Colonic mucosa (tissue), 4 donors: Measurements from ENCODE around the gene MAGI2. TPM values are rescaled to one million over a fixed set of nuclear protein-coding genes. Genes with fewer than 3 reads are reported as not detected.

Experiments
- DNase-seq: peaks from one replicate; pipeline ENCODE4 v3.0.0-alpha.2; 2020
- H3K27ac ChIP-seq: fragments of 200-600 bp; one replicate; pipeline ENCODE4 v1.8.0; 2021
- H3K27me3 ChIP-seq: fragments of 200-600 bp; one replicate; pipeline ENCODE4 v1.8.0; 2021
- H3K36me3 ChIP-seq: fragments of 200-600 bp; one replicate; pipeline ENCODE4 v1.8.0; 2021
- H3K4me1 ChIP-seq: fragments of 200-600 bp; one replicate; pipeline ENCODE4 v1.8.0; 2021; ENCODE audit warnings: mild to moderate bottlenecking
- H3K4me3 ChIP-seq: fragments of 200-600 bp; one replicate; pipeline ENCODE4 v1.8.0; 2021
- H3K9ac ChIP-seq, 2 donors: one replicate each; pipeline ENCODE4 v1.7.0; 2013; ENCODE audit warnings: control low read depth in 2 of 2, low read depth in 2 of 2, low read length in 2 of 2
- H3K9me3 ChIP-seq: fragments of 200-600 bp; one replicate; pipeline ENCODE4 v1.8.0; 2021
- intact Hi-C: fragments of 100-400 bp; cut with DNase I; formaldehyde crosslinking; loops from one replicate; pipeline ENCODE4 v1.14.1; 2022
- total RNA-seq, 2 donors: library from RNA; stranded (reverse); fragmentation: NEBNext Ultra II Directional in 1 of 2; extraction: Animal tissue kit (Norgen Biotek cat#: 25700) in 1 of 2; gene quantifications; one replicate each; pipeline ENCODE4 v1.2.1, GENCODE V29; 2021
- TF ChIP-seq, protein P1 (sequence below): fragments of 200-600 bp; IDR thresholded peaks from one replicate; pipeline ENCODE4 v1.8.0; 2022; ENCODE audit warnings: antibody characterized with exemption, mild to moderate bottlenecking
- donor health status: healthy.
- donor health status: DM: no; HTN: no; CAD: no.
- donor health status: DM: no; HTN: no; CAD: no.

MAGI2 gene
- total RNA-seq, 2 donors from 2014 or later = 1.1 to 2.4 TPM

DNA sequence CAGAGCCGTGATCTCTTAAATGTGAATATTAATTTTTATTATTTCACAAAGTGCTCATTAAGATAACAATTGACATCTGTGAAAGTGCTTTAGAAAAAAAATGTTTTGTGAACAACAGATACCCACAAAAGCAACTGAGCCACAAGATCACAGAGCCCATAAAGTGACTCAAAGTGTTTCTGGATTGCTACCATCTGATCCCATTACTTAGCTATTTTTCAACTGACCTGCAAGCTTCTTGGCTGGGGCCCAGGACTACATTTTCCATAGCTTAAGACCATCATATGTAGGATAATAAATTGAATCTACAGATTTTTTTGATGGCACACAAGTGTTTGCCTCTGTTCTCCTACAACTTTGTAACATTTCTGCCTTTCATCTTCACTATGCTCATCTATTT is 980.4 kb downstream of the MAGI2 start:
- Histone ChIP-seq H3K27me3 (no peaks in the 10 kb centered on the region), H3K36me3 (no peaks in the 10 kb centered on the region), H3K27ac (no peak overlapping the region), H3K9me3 (no peaks in the 10 kb centered on the region), H3K4me3 (no peak overlapping the region), H3K4me1 (no peaks in the 10 kb centered on the region), H3K9ac (no peak overlapping the region)
- DNase-seq = no peak
- TF ChIP-seq, protein P1, sequence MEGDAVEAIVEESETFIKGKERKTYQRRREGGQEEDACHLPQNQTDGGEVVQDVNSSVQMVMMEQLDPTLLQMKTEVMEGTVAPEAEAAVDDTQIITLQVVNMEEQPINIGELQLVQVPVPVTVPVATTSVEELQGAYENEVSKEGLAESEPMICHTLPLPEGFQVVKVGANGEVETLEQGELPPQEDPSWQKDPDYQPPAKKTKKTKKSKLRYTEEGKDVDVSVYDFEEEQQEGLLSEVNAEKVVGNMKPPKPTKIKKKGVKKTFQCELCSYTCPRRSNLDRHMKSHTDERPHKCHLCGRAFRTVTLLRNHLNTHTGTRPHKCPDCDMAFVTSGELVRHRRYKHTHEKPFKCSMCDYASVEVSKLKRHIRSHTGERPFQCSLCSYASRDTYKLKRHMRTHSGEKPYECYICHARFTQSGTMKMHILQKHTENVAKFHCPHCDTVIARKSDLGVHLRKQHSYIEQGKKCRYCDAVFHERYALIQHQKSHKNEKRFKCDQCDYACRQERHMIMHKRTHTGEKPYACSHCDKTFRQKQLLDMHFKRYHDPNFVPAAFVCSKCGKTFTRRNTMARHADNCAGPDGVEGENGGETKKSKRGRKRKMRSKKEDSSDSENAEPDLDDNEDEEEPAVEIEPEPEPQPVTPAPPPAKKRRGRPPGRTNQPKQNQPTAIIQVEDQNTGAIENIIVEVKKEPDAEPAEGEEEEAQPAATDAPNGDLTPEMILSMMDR = no peak
- intact Hi-C loops = no loop called here

DNA sequence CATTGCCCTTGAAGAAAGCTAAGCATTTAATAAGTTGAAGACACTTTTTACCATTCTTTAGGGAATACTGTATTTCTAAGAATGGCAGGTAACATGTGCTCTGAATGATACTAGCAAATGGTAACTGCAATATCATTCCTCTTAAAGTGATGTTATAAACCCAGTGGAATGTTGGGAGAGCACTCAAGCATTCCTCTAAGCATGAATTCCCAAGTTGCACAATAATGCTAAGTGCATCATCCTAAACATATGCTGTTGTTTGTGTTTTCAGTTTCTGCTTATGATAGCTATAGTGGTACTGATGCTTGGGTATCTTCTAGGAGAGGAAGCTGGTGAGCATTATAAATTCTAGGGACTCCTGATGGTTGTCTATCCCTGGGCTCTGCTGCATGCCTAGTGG is 980.9 kb downstream of the MAGI2 start:
- Histone ChIP-seq H3K27ac (no peak overlapping the region), H3K27me3 (no peaks in the 10 kb centered on the region), H3K4me3 (no peak overlapping the region), H3K9me3 (no peaks in the 10 kb centered on the region), H3K4me1 (no peaks in the 10 kb centered on the region), H3K9ac (no peak overlapping the region), H3K36me3 (no peaks in the 10 kb centered on the region)
- intact Hi-C loops = no loop called here
- TF ChIP-seq, protein P1 = no peak
- DNase-seq = no peak

DNA sequence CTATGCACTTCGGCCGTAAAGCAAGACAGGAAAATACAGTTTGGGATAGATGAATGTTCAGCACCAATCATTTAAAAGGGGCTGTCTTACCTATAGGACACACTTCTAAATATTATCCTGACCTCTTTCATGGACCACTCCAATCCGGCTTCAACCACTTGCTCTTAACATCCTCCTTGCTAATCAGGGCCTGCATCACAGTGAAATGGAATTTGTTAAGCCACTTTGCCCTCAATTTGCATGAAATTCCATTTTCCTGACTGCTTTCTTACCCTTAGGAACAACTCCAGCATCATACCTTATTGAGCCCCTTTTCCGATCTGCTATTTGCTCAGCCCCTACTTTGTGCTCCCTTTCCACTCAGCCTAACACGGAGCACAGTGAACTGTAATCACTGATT is 987.6 kb downstream of the MAGI2 start:
- Histone ChIP-seq H3K27ac (no peak overlapping the region), H3K9ac (no peak overlapping the region), H3K9me3 (no peaks in the 10 kb centered on the region), H3K4me1 (no peaks in the 10 kb centered on the region), H3K4me3 (no peak overlapping the region), H3K27me3 (no peaks in the 10 kb centered on the region), H3K36me3 (no peaks in the 10 kb centered on the region)
- TF ChIP-seq, protein P1 = no peak
- intact Hi-C loops = no loop called here
- DNase-seq = no peak

DNA sequence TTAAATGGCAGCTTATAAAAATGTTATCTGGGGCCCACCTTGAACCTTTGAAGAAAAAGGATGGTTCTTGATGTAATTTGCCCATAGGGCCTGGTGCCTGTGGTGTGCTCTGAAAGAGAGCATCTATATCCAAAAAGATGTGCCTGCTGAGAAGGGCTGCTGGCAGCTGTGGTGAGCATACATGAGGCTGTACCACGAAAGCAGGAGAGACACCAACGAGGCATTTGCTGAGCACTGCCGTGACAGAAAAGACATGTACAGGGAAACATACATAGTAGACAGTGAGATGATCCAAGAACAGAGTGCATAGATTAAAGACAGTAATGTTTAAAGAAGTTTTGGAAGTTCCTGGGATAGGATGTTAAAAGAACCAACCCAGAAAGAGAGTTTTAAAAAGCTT is 990.4 kb downstream of the MAGI2 start:
- no peak overlapping the region for H3K4me3 ChIP-seq
- no peak for DNase-seq
- H3K36me3 ChIP-seq = no peaks in the 10 kb centered on the region

DNA sequence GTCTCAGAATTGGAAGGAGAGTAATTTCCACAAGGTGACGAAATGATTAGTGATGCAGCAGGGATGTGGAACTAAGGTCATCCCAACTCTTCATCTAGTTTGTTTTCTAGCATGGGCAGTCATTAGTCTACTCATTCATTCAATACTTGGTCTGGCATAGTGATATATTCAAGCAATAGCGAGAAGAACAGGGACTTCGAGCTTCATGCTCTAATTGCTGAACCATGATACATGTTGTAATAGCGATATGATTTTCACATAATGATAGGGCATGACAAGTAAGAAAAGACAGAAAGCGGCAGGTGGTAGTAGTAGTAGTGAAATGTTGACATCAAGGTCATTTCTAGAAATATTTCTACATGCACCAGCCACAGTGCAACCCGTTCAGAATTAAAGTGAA is 1002.8 kb downstream of the MAGI2 start:
- Histone ChIP-seq H3K9ac (no peak overlapping the region), H3K4me1 (no peaks in the 10 kb centered on the region), H3K36me3 (no peaks in the 10 kb centered on the region), H3K9me3 (no peaks in the 10 kb centered on the region), H3K27me3 (no peaks in the 10 kb centered on the region), H3K4me3 (no peak overlapping the region), H3K27ac (no peak overlapping the region)
- TF ChIP-seq, protein P1 = no peak
- intact Hi-C loops = no loop called here
- DNase-seq = no peak

More for the DNA sequence above, 990.4 kb downstream of the MAGI2 start:
- Histone ChIP-seq H3K9me3 (no peaks in the 10 kb centered on the region), H3K4me1 (no peaks in the 10 kb centered on the region), H3K9ac (no peak overlapping the region), H3K27ac (no peak overlapping the region), H3K27me3 (no peaks in the 10 kb centered on the region)
- intact Hi-C loops = no loop called here
- TF ChIP-seq, protein P1 = no peak

DNA sequence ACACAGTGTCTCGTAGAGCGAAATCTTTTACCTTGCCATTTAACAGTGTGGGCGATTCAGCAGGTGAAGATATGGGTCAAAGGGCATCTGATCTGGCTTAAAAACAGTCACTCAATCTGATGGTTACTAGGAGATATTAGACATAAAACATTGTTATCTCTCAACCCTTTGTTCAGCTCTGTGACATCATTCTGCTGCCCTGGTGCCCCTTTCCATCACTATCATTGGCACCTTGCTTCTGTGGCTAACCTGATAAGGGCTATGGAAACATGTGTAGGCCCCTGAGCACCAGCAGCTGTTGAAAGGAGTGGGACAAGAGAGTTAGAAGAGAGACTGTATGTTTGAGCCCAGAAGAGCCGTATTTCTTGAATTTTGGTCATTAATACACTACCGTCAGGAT is 1004.6 kb downstream of the MAGI2 start:
- Histone ChIP-seq H3K9ac (no peak overlapping the region), H3K27me3 (no peaks in the 10 kb centered on the region), H3K36me3 (no peaks in the 10 kb centered on the region), H3K4me3 (no peak overlapping the region), H3K4me1 (no peaks in the 10 kb centered on the region), H3K27ac (no peak overlapping the region), H3K9me3 (no peaks in the 10 kb centered on the region)
- no peak for DNase-seq
- TF ChIP-seq, protein P1 = no peak
- intact Hi-C loops = no loop called here
